GM18867 (cell line): ENCODE results near the gene SH3RF2.
"Not testable (repeated sequence)": the region's sequence is repeated elsewhere in the genome, so short reads cannot be mapped to it uniquely, and the experiment has no call there.

Experiments
- ATAC-seq: cut with Tn5 transposase; IDR thresholded peaks from one replicate; pipeline ENCODE4 v1.9.1; 2021; ENCODE audit warnings: mild to moderate bottlenecking, moderate library complexity; ENCODE audit not compliant: unreplicated experiment

The SH3RF2 gene

DNA sequence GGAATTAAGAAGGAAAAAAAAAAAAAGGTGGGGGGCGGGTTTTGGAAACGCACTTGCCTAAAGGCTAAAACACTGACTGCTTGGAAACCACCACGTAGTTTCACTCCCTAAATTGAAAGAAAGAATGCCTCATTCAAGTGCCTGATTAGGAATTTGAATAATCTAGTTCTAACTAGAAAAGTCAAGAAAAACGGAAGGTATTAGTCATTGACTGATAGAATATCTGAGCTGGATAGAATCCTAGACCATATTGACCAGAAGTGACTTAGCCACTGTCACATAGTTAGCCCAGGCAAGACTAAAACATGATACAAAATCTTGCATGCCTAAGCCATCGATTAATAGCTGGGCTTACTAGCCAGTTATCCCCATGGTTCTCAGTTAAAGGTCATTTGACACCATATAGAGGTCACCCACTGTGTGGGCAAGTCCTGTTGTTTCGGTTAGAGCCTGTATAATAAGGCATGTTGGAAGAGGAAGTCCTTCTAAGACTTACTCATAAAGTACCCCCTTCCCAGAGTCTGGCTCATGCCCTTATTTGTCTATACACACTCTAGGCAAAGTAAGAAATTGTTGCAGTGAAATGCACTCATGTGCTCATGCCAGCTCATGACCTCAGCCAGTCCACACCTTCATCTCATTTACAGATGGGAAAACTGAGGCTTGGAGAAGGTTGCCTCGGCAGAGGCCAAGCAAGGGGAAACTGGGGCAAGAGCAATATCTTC is 40.2 kb downstream of the SH3RF2 start:
- ATAC-seq, result peak; percentile 85

DNA sequence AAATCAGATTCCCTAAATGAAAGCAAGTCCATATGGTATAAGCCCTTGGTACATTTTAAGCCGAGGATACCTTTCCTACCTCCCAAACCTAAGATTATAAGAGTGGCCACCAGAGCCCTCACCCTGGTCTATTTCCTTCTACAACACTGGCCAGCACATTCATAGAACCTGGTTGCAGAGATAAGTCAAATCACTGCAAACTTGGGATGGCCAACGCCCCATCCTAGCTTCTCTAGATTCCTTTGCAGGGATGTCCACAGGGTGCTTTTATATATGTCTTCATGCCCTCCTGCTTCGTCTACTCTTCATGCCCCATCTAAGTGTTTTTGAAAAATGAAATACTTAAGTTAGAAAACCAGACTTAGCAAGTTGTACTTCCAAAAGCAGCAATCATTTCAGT is 41.8 kb downstream of the SH3RF2 start:
- no peak for ATAC-seq

DNA sequence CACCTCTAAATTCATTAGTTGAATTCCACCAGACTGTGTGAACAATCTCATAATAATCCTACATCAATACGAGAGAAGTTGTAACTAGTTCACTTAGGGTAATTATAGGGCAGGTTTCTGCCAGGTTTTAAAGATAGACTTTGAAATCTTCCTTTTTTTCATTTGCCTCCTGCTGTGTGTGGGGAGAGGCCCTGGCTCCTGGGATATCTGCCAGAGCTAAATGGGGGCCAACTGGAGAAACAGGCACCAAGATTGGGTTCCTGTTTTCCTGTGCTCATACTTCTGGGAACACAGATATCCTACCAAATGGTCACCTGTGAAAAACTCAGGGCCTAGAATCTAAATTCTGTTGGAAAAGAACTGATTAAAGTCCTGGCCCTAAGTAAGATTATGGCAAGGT is 42.3 kb downstream of the SH3RF2 start:
- no peak for ATAC-seq

DNA sequence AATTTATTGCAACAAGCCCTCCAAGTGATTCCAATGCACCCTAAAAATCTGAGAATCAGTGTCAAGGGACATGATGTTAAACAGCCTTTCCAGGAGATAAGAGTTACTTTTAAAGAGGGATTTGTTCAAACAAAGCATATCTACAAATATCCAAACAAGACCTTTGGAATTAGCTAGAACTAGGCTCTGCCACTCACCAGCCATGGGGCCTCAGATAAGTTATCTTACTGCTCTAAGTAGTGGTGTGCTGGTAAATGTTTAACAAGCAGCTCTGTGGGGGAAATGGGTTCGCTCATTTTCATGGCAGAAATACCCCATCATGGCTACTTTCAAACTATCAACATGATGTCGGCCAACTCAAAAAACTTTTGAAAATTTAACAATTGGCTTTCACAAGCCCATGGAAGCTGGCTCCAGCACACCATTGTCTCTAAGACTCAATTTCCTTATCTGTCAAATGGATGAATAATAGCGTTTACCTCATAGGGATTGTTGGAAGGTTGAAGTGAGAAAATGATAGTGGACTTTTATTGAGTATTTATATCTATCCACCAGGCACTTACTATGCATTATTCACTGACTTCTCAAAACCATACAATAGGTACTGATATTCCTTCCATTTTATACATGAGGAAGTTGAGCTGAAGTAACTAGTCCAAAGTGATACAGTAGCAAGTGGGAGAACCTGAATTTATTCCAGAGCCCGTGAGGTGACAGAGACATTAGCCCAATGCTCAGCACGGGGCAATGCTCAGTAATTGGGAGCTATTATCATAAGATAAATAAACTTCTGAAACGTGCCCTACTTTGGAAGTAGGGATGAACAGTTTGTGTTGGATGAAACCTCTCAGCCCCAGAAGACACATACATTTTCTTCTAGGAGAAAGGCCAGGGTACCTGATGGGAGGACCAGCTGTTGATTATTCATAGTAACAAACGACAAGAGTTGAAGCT is 43.2 kb downstream of the SH3RF2 start:
- ATAC-seq, result no peak

DNA sequence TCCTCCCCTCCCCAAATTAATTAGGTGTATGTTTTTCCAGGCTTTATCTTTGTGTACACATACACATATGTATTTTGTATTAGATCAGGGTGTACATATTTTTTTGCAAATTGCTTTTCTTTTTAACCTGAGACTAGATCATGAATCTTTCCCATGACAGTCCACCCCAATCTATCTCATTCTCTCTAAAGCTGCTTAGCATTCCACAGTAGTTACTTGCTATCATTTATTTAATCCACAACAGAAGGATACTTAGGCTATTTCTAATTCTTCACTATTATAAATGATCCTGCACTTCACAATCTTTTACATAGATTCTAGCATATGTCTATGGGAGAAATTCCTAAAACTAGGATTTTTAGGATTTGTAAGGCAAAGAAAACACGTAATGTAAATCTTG is 43.9 kb downstream of the SH3RF2 start:
- ATAC-seq, result no peak

DNA sequence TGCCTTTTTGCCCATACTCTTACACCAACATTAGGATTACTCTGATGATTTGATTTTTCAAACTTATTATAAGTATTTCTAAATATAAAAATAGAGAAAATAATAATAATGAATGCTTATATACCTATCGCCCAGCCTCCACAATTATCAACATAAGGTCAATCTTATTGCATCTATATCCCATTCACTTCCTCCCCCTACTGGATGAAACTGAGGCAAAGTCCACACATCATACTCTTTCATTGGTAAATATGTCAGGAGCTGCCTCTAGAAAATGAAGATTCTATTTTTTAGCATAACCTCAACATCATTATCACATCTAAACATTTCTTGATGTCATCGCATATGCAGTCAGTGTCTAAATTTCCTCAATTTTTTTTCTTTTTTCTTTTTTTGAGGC is 44.3 kb downstream of the SH3RF2 start:
- no peak for ATAC-seq

DNA sequence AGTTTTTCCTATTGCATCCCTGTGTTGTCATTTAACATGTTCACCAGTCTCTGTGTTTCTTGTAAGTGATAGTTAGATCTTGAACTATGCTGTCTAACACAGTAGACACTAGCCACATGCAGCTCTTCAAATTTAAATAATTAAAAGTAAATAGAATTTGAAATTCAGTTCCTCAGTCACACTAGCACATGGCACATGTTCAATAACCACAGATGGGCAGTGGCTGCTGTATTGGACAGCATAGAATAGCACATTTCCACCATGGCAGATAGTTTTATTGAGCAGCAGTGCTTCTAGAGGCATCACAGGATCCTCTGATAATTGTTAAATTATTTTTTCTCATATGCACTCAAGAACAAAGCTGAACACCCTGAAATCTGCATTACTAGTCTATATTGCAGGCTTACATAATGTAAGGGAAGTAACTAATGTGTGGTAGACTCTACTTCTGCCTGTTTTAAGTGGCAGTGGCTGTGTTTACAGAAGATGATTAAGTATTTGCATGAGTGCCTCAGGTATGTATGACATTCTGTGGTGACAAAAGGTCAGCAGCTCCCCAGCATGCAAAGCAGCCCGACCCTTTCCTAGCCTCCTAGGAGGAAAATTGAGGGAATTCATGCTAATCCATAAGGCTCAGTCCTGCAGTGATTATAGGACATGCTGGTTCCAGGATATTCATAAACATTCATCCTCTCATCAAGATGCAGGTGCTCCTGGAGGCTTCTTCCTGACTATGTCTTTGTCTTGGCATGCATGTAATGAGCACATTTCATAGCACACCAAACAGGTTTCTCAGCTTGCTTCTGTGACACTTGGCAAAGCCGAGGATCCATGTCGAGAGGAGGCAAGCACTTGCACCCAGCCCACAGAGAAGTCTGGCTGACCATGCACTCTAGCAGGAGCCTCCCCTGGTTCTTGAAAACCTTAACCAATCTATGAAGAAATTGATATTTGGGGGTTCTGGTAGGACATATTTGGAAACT is 45.5 kb downstream of the SH3RF2 start:
- ATAC-seq, result no peak

DNA sequence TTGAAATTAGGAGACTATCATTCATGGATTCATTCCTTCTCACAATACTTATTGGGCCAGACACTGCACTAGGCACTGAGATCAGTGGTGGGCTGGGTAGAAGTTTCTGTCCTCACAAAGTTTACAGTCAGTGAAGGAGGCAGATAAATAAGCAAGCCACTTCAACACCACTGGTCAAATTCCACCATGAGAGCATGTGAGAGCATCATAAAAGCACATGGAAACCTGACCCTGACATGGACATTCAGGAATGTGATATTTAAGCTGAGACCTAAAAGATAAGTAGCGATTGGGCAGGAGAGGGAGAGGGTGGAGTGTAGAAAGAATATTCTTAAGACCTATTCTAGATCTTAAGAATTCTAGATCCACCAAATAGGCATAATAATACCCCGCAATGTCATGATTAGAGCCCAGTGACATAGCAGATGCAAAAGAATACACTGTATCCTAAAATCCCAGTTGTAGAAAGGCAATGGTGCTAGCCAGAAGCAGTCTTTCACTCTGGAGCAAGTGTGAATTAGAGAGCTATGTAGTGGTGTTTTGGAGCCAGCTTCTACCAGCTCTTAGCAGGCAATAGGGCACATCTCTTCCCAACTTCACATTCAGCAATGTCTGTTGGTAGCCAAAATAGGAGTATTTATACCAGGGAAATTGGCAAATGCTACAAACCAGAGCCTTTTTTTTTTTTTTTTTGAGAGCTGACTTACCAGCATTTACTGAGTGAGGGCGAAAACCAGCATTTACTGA is 46.4 kb downstream of the SH3RF2 start:
- ATAC-seq, result no peak

DNA sequence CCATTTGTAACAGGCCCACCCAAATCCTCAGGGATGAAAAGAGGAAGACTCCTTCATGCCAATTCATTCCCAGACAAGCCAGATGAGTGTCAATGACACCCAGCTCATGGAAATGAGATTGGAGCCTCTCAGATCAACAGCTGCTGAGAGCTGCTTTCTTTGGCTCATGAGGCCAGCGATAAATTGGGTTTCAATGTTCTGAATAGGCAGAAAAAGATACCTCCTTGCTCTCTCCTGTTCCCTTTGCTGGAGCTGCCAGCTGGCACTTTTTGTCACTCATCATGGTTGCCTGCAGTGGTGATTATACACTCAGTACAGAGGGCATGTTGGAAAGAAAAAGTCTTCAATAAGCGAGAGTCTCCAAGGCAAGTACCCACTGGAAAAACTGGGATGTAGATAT is 47.1 kb downstream of the SH3RF2 start:
- ATAC-seq, result no peak

DNA sequence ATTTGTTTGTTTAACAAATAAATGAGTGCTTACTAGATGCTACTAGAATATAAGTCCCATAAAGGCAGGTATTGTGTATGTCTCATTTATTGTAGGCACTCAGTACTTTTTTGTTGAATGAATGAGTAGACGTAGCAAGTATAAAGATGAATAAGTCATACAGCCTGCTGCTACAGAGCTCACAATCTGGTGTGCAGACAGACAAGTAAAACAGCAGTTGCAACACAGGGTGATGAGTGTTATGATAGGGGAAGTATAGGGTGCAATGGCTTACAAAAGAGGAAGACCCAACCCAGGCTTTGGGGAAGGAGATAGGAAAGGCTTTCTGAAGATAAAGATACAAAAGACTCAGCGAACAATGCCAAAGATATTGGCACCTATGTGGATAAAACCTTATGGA is 47.7 kb downstream of the SH3RF2 start:
- no peak for ATAC-seq

DNA sequence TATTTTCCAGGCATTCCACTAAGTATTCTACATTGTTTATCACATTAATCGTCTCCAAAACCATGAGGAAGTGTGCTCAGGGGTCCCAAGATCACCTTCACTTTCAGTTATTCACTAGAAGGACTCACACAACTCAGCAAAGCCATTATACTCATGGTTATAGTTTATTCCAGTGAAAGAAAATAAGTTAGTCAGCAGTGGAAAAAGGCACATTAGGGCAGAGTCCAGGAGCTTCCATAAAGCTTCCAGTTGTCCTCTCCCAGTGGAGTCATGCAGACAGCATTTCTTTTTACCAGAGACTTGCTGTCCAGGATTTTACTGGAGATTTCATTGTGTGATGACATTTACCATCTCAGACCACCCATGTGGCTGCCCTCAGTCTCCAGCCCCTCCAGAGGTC is 51.5 kb downstream of the SH3RF2 start:
- ATAC-seq, result no peak

DNA sequence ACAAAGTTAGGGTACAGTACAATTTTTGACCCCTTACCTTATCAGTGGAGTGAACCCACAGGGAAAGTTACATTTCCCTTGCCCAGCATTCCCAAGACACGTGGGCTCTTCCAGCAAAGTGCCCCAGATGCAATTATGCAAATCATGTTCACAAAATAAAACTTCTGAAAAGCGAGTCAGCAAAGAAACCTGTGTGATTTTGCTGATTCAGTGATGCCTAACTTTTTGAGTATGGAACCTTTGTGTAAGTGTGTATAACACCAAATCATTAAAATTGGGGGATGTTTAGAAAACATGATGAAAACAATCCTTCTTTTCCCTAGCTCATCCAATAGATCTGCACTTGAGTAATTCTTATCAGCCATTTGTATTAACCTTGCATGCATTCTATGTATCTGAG is 52.6 kb downstream of the SH3RF2 start:
- ATAC-seq, result no peak

DNA sequence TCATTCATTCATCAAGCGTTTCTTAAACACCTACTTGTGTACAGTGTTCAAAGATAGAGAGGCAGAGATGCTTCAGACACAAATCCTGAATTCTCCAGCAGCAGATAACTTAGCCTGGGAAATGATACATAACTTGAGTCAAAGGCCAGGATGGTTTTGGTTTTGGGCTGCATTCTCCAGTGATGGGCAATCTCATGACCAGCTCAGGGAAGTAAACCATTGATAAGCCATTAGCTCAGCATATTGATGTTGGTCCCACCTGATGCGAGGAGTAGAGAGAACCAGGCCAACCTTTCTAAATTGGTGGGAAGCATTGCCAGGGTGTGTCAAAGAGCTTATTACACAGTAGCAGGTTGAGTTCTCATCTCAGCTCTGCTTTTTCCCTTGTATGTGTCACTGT is 53.0 kb downstream of the SH3RF2 start:
- no peak for ATAC-seq

DNA sequence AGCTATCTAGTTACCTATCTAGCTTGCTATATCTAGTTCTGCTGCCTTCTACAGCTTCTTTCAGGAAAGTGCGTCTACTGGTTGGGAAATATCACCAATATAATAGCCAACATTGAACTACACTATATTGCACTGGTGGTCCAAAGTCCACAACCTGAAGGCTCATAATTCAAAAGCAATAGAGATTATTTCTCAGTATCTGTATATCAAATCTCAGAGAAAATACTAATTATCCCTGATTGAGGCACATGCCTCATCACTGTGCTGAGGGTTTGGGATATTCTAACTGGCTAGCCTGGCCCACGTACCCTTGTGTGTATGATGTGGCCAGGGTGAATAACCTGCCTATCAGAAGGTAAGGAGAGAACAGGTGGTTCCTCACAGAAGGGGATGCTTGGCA is 53.8 kb downstream of the SH3RF2 start:
- no peak for ATAC-seq

DNA sequence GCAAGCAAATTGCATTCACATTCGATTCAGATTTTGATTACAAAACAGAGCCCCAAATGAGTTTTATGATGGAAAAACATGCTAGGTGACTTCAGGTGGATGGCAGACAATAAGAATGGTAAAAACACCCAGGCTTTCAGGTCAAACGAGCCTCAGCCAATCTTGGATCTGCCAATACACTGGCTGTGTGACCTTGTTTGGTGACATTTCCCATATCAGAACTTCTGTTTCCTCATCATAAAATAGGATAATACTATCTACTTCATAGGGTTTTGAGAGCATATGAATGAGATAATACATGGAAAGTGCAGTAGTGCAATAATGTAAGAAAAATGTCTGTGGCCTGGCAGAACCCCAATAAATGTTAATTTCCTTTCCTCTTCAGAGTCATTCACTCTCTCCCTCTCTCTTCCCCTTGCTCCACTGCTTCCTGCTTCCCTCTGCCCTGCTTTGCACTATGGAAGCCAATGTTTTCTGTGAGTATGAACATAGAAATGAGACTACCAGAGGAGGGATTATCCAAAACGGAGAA is 54.7 kb downstream of the SH3RF2 start:
- no peak for ATAC-seq

DNA sequence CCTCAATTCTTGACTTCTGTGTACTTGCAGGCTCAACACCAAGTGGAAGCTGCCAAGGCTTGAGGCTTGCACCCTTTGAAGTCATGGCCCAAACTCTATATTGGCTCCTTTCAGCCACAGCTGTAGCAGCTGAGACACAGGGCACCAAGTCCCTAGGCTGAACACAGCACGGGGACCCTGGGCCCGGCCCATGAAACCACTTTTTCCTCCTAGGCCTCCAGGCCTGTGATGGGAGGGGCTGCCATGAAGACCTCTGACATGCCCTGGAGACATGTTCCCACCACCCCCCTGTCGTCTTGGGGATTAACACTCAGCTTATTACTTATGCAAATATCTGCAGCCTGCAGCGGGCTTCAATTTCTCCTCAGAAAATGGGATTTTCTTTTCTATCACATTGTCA is 57.2 kb downstream of the SH3RF2 start:
- not testable (repeated sequence) for ATAC-seq

DNA sequence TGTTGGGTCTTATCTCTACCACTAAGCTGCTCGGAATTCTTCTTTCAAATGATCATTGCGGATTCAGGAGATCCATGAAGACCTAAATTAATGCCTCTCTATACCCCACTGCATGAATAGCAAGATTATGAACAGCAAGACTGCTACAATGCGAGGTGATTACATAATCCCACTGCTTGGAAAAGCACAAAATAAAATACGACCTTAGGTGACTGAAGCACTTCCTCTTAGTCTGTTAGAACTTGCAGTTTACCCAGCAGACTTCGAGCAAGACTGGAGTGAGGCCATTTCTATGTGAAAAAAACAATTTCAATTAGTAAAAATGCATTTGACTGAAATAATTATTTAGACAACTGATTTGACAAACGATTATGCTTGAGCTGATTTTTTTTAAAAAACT is 59.8 kb downstream of the SH3RF2 start:
- ATAC-seq, result no peak

DNA sequence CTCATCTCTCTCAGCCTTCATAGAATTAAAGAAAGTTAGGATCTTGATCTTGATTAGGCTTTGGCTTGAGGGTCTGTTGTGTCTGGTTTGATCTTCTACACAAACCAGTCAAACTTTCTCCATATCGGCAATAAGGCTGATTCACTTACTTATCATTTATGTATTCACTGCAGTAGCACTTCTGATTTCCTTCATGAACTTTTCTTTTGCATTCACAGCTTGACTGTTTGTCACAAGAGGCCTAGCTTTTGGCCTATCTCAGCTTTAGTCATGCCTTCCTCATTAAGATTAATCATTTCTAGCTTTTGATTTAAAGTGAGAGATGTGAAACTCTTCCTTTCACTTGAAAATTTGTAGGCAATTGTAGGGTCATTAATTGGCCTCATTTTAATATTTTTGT is 62.8 kb downstream of the SH3RF2 start:
- ATAC-seq, result no peak

DNA sequence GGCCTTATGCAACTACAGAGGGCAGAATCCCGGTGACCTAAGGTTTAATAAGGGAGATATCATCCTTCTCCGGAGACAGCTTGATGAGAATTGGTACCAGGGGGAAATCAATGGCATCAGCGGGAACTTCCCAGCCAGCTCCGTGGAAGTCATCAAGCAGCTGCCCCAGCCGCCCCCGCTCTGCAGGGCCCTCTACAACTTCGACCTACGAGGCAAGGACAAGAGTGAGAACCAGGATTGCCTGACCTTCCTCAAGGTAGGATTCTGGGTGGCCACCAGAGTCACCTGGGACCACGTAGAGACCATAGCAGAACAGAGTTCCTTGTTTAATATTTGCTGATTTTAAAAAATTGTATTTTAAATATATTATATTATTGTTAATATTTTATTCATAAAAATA is 63.7 kb downstream of the SH3RF2 start:
- ATAC-seq, result no peak

DNA sequence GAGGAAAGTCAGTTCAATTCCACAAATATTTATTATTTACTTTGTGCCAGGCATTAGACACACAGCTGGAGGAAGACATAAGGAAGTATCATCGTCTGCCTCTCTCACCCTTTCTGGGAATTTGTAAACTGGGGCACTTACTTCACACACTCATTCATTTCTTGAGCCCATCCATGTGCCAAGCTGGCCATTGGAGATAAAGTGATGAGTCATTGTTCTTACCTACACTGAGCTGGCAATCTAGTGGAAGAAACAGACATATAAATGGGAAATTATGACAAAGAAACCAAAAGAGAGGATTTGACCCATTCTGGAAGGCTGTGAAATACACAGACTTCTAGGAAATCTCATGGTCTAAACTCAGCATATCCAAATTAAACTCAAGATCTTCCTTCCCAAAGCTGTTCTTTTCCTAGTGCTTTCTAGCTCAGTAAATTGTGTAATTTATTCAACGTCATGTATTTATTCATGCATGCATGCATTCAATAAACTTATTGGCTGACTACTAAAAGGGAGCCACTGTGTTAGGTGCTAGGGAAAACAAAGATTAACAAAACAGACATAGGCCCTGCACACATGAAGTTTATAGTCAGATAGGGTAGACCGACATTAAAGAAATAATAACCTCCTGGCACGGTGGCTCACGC is 65.3 kb downstream of the SH3RF2 start:
- ATAC-seq, result no peak
